GM21825 (cell line): ENCODE results near the gene TAF4.

Source experiments
- ATAC-seq: cut with Tn5 transposase; IDR thresholded peaks from one replicate; pipeline ENCODE4 v1.9.1; 2021; ENCODE audit warnings: mild to moderate bottlenecking, moderate library complexity; ENCODE audit not compliant: unreplicated experiment

The TAF4 gene

DNA sequence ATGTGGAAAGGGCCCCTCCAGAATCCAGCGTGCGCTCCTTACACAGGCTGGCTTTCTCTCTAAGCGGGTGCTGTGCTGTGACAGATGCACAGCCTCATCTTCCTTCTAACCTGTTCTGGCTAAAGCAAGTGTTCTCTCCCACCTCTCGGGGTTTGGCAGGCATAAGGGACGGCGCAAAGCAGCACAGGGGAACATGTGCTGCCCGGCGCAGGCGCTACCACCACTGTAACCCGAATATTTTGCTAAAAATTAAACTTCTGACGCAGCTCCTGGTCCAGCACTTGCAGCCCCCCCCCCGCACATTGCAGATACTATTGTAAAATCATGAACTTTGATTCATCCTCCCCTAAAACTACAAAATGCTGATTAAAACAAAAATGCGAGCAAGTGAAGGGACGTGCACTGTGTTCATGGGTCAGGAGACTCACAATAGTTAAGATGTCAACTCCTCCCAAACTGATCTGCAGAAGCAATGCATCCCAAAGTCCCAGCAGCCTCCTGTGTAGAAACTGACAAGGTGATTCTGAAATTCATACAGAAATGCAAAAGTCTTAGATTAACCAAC, 43.0 kb downstream of the TAF4 start:
- ATAC-seq = no peak

DNA sequence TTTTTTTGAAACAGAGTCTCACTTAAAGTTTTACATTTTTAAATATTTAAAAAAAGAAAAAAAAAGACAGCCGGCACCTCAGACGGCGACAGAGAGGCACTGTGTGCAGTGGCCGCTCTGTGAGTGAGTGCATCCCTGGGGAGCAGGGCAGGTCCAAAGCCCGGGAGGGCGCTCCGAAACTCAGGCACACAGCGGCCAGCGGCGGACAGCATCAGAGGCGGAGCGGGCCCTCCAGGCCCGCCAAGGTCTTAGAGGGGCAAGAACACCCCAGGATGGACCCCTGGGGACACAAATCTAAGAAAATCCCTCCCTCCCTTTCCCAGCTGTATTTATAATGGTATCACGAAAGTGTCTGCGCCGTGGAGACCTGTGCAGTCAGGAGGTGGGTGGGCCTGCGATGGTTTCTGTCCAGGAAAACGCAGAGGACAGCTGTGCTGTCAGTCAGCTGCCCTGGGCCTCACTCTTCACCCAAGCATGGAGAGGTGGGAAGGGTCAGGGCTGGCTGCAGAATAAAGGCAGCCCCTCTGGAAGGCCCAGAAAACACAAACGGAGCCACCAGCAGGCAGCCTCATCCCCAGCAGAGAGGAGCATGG, 43.8 kb downstream of the TAF4 start:
- ATAC-seq = no peak

DNA sequence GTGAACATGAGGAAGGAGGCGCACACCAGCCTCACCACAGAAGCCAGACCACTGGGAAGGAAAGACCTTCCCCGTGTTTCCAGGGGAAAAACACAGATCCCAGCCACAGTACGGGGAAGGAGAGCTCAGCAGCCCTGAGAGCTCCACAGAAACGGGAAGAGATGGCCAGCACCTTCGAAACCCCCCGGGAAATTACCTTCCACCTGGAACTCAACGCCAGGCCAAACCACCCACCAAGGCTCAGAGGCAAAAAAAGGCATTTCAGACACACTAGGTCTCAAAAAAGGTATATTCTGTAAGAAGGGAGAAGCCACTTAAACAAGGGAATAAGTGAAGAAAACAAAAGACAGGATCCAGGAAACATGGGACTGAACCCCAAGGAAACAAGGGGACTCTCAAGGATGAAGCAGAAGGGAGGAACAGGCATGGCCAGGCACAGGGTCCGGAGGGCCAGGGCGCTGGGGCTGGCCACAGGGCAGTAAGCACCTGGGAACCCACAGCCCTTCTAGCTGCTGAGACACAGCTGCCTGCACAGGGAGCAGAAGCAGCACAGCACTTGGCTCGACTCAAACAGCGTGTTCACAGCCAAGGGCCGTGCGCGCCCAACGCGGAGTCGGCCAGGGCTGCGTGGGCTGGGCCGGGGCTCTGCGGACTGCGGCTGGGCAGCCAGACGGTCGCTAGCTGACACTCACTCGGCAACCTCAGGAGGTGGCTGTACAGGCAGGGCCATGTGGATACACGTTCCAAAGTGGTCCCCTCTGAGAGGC, 44.6 kb downstream of the TAF4 start:
- ATAC-seq = no peak

DNA sequence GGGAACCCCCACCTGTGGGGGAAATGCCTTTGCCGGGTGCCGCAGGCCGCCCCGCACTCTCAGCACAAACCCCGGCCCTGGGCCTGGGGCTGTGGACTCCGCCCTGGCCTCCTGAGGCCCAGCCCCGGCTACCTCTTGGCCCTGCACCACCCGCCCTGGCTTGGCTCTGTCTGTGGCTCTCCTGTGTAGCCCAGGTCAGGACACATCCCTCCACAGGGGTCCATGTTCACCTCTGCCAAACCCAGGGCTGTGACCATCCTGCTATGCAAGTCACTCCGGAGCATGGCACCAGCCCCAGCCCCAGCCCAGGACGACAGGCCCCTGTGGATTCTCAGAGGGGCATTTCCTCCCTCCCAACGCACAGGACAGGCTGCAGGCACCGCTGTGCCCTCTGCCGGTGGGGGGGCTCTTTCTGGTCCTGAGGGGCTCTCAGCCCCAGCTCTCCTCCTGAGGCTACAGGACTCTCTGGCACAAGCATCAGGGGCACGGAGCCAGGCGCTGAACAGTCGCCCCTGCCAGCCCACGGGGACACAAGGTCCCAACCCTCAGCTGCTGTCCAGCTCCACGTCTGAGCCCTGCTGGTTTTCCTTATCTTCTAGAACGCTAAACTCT, 45.7 kb downstream of the TAF4 start:
- no peak for ATAC-seq

DNA sequence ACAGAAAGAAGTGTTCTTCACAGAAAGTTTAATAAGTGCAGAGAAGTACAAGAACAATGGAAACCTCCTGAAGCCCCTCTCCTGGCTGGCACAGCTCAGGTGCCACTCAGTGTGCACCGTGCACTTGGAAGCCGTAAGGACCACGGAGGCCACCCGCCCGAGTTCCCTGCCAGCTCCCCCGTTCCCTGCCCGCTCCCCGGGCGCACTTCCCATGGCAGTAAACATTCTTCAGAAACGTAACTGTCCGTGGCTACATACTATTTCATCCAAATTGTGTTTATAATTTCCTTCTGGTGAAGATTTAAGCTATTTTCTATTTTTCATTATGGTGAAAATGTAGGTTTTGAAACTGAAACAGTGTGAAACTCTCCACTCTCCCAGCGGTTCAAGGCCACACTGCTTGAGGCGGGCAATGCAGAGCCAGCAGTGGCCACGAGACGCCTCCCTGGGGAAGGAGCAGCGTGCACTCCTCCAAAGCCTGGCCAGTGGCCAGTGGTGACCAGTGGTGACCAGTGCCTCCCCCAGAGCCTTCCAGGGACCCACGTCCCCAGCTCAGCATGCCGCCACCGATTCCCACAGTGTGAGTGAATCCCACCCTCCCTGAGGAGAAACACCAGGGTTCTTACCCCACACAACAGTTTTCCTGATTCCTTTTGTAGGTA, 46.4 kb downstream of the TAF4 start:
- ATAC-seq = no peak

DNA sequence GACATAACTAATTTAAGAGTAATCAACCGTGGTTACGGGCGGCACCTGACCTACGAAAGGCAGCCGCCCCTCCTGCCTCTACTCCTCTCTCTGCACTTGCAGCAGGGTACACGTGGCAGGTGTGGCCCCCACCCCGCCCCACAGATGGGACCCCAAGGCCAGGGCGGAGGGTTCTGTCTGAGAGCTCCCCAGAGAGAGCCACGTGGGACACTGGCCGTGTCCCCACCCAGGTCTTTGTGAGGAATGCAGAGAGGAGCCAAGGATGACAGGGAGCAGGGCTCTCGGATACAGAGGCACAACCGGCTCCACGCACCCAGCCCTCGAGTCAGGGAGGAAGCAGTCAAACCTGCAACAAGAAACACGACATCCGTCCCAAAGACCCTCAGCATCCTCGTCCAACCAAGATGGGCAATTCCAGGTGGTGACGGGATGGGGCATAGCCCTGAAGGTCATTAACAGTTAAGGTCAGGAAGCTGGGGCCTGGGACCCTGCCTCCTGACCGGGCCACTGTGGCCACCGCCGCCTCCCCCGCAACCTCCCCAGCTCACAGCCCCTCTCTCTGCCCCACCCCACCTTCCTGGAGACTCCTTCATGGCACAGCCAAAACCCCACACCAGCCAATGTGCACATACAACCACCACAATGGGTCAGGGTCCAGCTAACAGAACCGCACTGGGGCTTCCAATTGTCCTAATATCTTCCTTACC, 47.1 kb downstream of the TAF4 start:
- no peak for ATAC-seq

DNA sequence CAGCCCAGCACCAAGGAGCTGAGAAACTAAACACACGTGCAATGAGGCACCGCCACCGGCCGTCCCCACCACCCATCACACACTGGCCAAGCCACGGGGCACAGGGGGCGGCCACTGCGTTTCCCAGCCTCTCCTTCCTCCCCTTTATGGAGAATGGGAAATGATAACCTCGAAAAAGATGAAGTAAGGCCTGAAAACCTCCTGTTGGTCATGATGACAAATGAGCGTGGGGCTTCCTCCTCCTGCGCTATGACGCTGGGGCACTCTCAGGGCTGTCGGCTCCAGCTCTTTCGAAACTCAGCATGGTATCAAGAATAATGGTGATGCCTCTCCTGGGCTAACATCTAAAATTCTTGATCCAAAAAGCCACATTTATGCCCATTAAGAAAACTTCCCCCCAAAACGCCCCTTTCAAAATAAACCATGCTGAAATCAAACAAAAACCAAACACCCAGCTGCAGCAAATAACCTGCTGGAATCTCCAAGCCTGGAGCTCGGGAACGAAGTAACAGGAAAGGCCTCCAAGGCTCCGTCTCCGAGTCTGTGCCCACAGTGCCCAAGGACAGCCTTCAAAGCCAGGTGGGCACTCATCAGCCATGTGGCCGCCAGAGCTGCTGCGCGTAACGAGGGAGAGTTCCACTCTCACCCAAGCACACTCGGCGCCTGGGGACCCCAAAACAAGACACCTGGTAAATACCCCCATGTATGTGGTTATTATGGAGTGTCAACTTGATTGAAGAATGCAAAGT, 50.0 kb downstream of the TAF4 start:
- no peak for ATAC-seq

DNA sequence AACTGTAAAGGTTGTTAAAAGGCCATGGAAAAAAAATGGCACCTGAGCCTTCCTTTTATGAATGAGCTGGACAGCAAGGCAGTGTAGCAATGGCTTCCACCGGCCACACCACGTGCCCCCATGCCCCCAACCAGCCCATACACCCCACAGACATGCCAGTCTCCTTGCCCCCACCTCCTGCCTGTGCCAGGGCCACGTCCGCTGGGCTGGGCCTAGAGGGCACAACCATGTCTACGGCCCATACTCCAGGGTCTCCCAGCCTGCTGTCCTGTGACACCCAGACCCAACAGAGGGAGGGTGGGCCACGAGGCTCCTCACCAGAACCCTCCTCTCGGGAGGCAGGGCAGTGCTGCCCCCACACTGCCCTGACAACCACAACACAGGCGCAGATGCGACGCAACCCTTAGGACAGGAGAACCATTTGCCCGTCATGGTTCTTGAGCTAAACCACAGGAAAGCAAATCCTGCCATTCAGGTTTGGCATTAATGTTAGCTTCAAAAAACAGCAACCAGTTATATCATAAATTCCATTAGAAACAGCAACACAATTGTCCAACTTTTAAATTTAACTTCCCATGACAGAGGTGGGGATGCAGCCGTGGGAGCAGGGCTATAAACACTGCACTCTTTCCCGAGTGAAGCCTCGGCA, 50.7 kb downstream of the TAF4 start:
- no peak for ATAC-seq

DNA sequence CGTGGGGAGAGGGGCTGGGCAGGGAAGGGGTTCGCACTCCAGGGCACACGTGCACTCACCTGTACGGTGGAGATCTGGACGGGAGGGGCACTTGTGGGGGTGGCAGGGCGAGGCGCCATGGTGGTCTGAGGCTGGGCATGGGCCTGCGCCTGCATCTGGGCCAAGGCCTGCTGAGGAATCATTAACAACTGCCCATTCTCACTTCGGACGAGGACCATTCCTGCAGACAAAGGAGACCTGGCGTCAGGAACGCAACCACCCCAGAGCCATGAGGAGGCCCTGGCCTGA, 51.2 kb downstream of the TAF4 start:
- no peak for ATAC-seq

DNA sequence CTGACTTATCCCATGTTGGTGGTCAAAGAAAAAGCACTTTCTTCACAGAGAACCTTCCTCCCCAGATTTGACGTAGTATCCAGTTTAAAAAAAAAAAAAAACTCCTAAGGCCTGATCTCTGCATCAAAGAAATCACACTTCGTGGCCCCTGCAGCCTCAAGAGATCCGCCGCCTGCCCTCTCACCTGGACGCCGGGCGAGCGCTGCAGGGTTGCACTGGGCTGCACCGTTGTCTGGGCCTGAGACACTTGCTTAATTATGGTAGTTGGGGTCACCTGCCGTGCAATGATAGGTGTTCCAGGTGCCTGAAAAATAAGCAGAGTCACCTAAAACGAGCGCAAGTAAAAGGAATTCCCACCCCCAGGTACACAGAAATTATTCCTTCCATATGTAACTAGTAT, 53.0 kb downstream of the TAF4 start:
- ATAC-seq = no peak

DNA sequence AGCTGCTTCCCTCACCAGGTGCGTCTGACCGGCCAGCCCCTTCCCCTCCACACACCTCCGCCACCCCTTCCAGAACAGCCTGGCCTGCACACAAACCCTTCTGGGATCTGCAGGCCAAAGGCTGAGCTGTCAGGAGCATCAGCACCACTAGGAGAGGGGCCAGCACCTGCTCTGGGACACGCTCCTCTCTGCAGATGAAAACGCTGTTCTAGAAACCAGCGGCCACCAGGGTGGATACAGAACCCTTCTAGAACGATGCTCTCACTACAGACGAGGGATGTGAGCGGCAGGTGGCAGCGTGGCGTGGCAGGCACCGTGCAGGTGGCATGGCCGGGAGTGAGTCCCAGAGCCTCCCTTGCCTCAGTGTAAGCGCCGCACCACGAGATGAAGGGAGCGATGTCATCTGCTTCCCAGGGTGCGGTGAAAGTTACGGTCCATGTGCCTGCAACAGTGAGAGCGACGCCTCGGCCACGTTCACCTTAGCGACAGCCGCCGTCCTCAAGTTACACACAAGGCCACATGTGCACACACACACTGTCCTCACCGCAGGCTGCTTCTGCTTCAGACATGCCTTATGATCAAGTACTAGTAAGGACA, 53.6 kb downstream of the TAF4 start:
- no peak for ATAC-seq

DNA sequence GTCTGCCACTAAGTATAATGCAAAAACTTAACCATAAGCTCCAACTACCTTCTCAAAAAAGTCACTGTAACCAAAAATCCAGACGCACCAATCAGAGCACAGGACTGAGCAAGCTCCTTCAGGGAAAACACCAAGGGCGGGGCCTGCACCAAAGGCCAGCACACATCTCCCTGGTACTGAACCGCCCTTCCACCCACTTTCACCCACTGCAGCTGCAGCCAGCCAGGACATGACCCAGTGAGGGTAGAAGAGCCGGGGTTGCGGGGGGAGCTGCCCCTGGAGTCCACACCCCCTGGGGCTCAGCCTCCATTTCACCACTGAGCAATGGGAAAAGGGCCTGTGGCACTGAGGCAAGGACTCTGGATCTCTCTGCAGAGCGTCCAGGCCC, 54.3 kb downstream of the TAF4 start:
- ATAC-seq = no peak

DNA sequence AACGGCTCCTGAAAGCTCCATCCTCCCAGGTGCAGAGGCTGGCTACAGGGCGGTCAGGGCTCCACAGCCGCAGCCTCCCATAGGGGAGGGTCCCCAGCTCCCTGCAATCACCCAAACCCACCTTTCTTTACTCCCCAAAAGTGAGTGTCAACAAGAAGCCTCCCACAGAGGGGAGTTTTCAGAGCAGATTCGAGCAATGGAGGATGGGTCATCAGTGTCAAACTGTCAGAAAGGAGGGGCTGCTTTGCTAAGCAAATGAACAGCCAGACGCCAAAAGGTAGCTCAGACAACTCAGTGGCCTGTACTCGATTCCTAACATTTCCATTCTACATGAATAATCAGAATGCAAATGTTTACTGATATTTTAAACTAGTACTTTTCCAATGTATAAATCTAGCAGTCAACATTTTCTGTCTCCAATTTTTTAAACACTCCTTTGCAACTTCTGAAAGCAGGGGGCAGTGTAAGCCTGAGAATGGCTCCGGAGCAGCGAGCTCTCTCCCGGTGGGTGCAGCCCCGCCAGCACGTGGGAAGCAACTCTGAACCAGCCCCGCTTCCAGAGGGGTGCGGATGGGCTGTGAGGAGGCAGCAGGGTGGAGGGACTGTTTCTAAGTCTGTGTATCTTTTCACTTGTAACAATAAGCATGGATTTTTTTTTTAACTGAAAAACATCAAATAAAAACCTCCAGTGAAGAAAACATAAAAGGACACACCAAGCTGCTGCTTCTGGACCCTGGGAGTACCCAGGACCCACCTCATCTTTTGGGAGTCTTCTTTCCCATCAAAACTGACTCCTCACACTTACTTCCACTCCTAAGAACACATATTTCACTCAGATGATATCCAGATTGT, 54.9 kb downstream of the TAF4 start:
- ATAC-seq = no peak

DNA sequence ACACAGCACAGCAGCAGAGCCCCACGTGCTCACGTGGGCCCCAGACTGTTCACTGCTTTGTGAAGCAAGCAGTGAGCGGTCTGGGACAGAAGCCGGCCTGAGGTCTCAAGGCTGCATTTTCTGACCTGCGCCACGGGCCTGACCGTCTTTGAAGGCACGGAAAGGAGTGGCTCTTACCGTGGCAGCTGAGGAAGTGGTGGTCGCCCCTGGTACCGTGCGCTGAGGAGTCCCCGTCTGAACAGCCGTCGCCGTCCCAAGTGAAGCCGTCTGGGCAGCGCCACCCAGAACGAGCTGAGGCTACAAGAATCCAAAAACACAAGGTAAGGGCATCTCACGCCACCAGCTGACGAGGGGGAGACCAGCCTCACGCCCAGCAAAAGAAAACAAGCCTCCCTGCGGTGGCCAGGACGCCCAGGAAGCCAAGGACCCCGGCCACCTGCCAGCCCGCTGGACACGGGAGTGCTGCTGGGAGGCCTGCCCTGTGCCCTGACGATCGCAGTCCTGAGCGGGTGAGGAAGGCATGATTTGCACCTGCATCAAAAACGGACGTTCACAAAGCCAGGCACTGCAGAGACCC, 55.7 kb downstream of the TAF4 start:
- no peak for ATAC-seq

DNA sequence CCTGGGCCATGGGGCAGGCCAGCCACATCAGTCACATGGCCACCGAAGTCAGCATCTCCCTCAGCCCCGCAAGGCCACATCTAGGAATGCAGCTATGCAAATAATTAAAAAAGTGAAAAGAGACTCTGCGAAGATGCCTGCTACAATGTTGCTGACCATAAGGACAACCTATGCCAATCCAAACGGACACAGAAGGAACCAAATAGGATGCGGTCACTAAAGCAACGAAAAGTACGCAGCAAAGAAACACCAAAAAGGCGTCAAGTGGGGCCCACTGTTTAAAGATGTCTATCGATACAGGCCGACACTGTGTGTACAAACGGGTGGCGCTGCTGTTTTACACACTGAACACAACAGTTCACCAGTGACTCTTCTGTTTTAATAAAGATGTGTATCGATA, 56.4 kb downstream of the TAF4 start:
- no peak for ATAC-seq

DNA sequence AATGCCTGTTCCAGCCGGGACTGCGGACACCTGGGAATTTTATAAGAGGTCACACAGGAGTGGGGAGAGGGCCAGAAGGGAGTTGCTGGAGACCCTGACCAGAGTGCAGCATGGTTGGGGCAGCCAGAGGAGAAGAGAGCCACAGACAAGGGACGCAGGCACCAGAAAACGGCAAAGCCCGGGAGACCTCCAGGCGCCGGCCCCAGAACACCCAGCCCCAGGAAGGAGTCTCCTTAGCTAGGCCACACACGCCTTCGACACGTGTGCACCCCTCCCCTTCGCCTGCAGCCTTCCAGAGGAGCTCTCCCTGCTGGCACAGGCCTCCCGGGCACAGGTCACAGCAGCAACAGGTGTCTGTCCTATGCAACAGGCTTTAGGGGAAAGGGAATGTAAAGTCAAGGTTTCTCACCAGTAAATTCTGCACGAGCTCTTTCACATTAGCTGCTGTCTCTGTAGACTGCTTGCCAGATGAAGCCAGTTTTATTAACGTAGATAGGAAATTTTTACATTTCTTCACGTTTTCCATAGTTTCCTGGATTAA, 57.0 kb downstream of the TAF4 start:
- ATAC-seq = no peak

DNA sequence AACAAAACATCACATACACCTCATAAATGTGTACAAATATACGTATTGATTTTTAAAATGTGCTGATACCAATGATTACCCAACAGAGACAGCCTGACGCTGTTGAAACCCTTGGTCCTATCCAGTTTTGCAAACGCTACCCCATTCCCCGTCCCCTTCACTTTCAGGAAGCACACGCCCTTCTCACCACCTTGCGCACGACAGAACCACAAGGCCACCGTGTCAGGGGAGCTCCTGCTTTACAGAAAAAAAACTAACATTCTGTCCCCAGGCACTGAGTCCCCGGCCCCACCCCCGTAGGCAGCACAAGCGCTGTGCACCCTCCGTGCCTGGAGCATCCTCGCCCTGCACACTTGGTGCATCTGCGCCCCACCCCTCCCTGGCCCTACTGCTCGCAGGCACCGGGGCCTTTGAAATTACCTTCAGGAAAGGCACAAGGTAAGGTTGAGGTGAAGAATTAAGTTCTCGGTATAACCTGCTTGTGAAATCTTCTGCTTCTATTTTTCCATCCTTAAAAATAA, 58.5 kb downstream of the TAF4 start:
- ATAC-seq = no peak

DNA sequence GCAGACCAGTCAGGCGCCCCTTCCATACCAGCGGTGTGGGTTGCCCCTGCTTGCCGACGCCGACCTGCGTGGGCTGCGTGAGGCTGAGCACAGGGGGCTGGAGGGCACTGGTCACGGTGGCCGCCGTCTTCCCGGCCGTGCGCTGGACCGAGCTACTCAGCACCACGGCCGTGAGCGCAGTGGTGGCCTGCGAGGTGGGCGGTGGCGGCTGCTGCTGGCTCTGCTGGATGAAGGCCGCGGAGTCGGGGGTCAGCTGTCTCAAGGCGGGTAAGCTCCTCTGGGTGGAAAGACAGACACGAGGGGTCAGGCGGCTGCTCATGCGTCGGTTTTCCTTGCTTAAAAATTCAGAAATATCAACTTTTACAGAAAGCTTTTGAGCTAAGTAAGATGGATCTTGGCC, 59.2 kb downstream of the TAF4 start:
- no peak for ATAC-seq
